SU-DHL-6 (cell line): ENCODE results near the gene BATF.

ENCODE experiments used
- H2AFZ ChIP-seq: fragments of 200-600 bp; sonication (generic); 2 replicates; pipeline ENCODE4 v1.6.1; 2014; ENCODE audit warnings: low read depth, mild to moderate bottlenecking, moderate library complexity, mixed read lengths, antibody characterized with exemption, low read length; ENCODE audit not compliant: severe bottlenecking
- H3F3A ChIP-seq: fragments of 200-600 bp; shearing (Covaris generic); 2 replicates; pipeline ENCODE4 v1.6.0; 2016; ENCODE audit warnings: antibody characterized with exemption, mild to moderate bottlenecking; ENCODE audit not compliant: insufficient read depth
- H3K27ac ChIP-seq: fragments of 200-600 bp; sonication (generic); 2 replicates; pipeline ENCODE4 v1.5.1; 2016; ENCODE audit warnings: low read depth, mild to moderate bottlenecking, low read length, moderate library complexity, mixed read lengths
- H3K27me3 ChIP-seq: fragments of 200-600 bp; sonication (generic), shearing (Covaris generic); 2 replicates; pipeline ENCODE4 v1.6.0; 2014; ENCODE audit warnings: mild to moderate bottlenecking, low read length
- H3K36me3 ChIP-seq: fragments of 200-600 bp; sonication (generic); 2 replicates; pipeline ENCODE4 v1.6.1; 2014; ENCODE audit warnings: mild to moderate bottlenecking, low read length, mixed read lengths
- H3K4me2 ChIP-seq: fragments of 300-600, 200-600 bp; shearing (Covaris generic), sonication (generic); 2 replicates; pipeline ENCODE4 v1.6.0; 2014; ENCODE audit warnings: low read length, low read depth, mild to moderate bottlenecking; ENCODE audit not compliant: poor library complexity, severe bottlenecking
- H3K4me3 ChIP-seq: fragments of 200-600 bp; sonication (generic); 2 replicates; pipeline ENCODE4 v1.5.1; 2014; ENCODE audit warnings: antibody characterized with exemption, low read length, mild to moderate bottlenecking, mixed read lengths; ENCODE audit not compliant: insufficient read depth, poor library complexity, severe bottlenecking
- H3K79me2 ChIP-seq: fragments of 200-600 bp; sonication (generic); 2 replicates; pipeline ENCODE4 v1.6.1; 2014; ENCODE audit warnings: mild to moderate bottlenecking, low read length, moderate library complexity; ENCODE audit not compliant: insufficient read depth
- H3K9ac ChIP-seq: fragments of 200-600 bp; sonication (generic); 2 replicates; pipeline ENCODE4 v1.7.0; 2014; ENCODE audit warnings: mild to moderate bottlenecking, low read length
- H3K9me2 ChIP-seq: fragments of 200-600 bp; sonication (generic); replicated peaks from 2 replicates; pipeline ENCODE4 v1.6.1; 2014; ENCODE audit warnings: low read length; ENCODE audit not compliant: insufficient read depth
- H3K9me3 ChIP-seq: fragments of 200-600 bp; sonication (generic); 2 replicates; pipeline ENCODE4 v1.6.1; 2014; ENCODE audit warnings: low read length, mixed read lengths; ENCODE audit not compliant: insufficient read depth
- H4K20me1 ChIP-seq: fragments of 200-600 bp; sonication (generic); 2 replicates; pipeline ENCODE4 v1.6.1; 2014; ENCODE audit warnings: low read depth, mild to moderate bottlenecking, antibody characterized with exemption, low read length, moderate library complexity, mixed read lengths
- EZH2phosphoT487 ChIP-seq: fragments of 200-600 bp; sonication (generic), shearing (Covaris generic); conservative IDR thresholded peaks from 2 replicates; pipeline ENCODE4 v1.6.1; 2018; ENCODE audit warnings: mild to moderate bottlenecking, antibody characterized with exemption, low read length, moderate library complexity, mixed read lengths
- TF ChIP-seq, protein P1 (sequence below): fragments of 200-600 bp; sonication (generic); IDR thresholded peaks from one replicate; pipeline ENCODE4 v1.5.1; 2017; ENCODE audit warnings: antibody characterized with exemption, mild to moderate bottlenecking, low read length, moderate library complexity; ENCODE audit not compliant: insufficient read depth, poor library complexity, severe bottlenecking

BATF gene

DNA sequence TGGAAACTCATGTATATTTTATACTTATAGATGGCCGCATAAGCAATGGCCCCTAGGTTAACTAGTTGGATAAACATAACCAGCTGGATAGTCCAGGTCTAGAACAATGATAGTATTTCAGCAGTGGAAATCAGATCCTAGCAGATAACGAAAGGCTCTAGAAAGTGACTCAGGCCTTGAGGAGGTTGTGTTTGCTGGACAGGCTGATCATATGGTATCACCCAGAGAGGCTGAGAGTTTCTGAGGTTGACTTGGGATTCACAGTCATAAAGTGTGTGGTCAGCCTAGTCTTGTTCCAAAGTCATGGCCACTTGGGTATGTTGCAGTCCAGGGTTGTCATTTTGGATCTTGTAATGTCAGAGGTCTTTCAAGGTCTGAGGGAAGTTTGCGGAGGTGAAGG lies 73.0 kb downstream of the BATF start:
- Histone ChIP-seq H3K9me2 (no peaks in the 10 kb centered on the region; the same call in 1 of the 2 replicates), H4K20me1 (no peaks in the 10 kb centered on the region), H3K27ac (no peak overlapping the region), H3K9ac (no peak overlapping the region), H3K36me3 (no peaks in the 10 kb centered on the region), H2AFZ (no peak overlapping the region), H3K27me3 (no peaks in the 10 kb centered on the region), H3K4me2 (no peak overlapping the region), H3K9me3 (0 out of 2 replicates have a peak, but pooled peaks cover 11% of the 10 kb centered on the region), H3K79me2 (no peaks in the 10 kb centered on the region), H3K4me3 (no peak overlapping the region), H3F3A (no peaks in the 10 kb centered on the region)
- no peak for TF ChIP-seq EZH2phosphoT487
- TF ChIP-seq, protein P1, sequence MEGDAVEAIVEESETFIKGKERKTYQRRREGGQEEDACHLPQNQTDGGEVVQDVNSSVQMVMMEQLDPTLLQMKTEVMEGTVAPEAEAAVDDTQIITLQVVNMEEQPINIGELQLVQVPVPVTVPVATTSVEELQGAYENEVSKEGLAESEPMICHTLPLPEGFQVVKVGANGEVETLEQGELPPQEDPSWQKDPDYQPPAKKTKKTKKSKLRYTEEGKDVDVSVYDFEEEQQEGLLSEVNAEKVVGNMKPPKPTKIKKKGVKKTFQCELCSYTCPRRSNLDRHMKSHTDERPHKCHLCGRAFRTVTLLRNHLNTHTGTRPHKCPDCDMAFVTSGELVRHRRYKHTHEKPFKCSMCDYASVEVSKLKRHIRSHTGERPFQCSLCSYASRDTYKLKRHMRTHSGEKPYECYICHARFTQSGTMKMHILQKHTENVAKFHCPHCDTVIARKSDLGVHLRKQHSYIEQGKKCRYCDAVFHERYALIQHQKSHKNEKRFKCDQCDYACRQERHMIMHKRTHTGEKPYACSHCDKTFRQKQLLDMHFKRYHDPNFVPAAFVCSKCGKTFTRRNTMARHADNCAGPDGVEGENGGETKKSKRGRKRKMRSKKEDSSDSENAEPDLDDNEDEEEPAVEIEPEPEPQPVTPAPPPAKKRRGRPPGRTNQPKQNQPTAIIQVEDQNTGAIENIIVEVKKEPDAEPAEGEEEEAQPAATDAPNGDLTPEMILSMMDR = no peak
